Loucy (cell line): ENCODE data around the gene TRAPPC1.

Experiments used
- H2AFZ ChIP-seq: fragments of 200-600 bp; sonication (generic); 2 replicates; pipeline ENCODE4 v1.6.0; 2016; ENCODE audit warnings: antibody characterized with exemption, mild to moderate bottlenecking, low read length, moderate library complexity
- H3F3A ChIP-seq: fragments of 200-600 bp; 2 replicates; pipeline ENCODE4 v1.6.0; 2016; ENCODE audit warnings: antibody characterized with exemption, low read depth, mild to moderate bottlenecking
- H3K27me3 ChIP-seq: fragments of 200-600 bp; sonication (generic); 2 replicates; pipeline ENCODE4 v1.6.1; 2014; ENCODE audit warnings: low read length, mild to moderate bottlenecking; ENCODE audit not compliant: insufficient read depth, poor library complexity, severe bottlenecking
- H3K36me3 ChIP-seq: fragments of 200-600 bp; sonication (generic); 2 replicates; pipeline ENCODE4 v1.6.1; 2016; ENCODE audit warnings: low read length; ENCODE audit not compliant: insufficient read depth
- H3K4me1 ChIP-seq: fragments of 200-600 bp; sonication (generic); 2 replicates; pipeline ENCODE4 v1.5.1; 2014; ENCODE audit warnings: low read length, mild to moderate bottlenecking; ENCODE audit not compliant: insufficient read depth, poor library complexity, severe bottlenecking
- H3K4me2 ChIP-seq: fragments of 200-600 bp; sonication (generic); 2 replicates; pipeline ENCODE4 v1.6.0; 2014; ENCODE audit warnings: antibody characterized with exemption, low read length, low read depth, mild to moderate bottlenecking; ENCODE audit not compliant: poor library complexity, severe bottlenecking
- H3K4me3 ChIP-seq: fragments of 200-600 bp; sonication (generic); 2 replicates; pipeline ENCODE4 v1.5.1; 2014; ENCODE audit warnings: low read length, mild to moderate bottlenecking, mixed read lengths; ENCODE audit not compliant: poor library complexity, severe bottlenecking
- H3K79me2 ChIP-seq: fragments of 200-600 bp; sonication (generic); 2 replicates; pipeline ENCODE4 v1.6.1; 2014; ENCODE audit warnings: low read length; ENCODE audit not compliant: insufficient read depth
- H3K9ac ChIP-seq: fragments of 200-600 bp; sonication (generic); 2 replicates; pipeline ENCODE4 v1.6.0; 2014; ENCODE audit warnings: mild to moderate bottlenecking, low read depth, low read length, moderate library complexity; ENCODE audit not compliant: poor library complexity, severe bottlenecking
- H3K9me2 ChIP-seq: fragments of 200-600 bp; sonication (generic); replicated peaks from 2 replicates; pipeline ENCODE4 v1.6.1; 2016; ENCODE audit warnings: low read depth, low read length, mixed read lengths
- H3K9me3 ChIP-seq: fragments of 200-600 bp; sonication (generic); 2 replicates; pipeline ENCODE4 v1.6.1; 2014; ENCODE audit warnings: mild to moderate bottlenecking, antibody characterized with exemption, low read length, low read depth; ENCODE audit not compliant: insufficient read depth
- H4K20me1 ChIP-seq: fragments of 200-600 bp; sonication (generic); 2 replicates; pipeline ENCODE4 v1.6.0; 2014; ENCODE audit warnings: antibody characterized with exemption, low read length, mild to moderate bottlenecking; ENCODE audit not compliant: insufficient read depth, poor library complexity, severe bottlenecking
- EZH2phosphoT487 ChIP-seq: fragments of 200-600 bp; IDR thresholded peaks from 2 replicates; pipeline ENCODE4 v1.6.1; 2018; ENCODE audit warnings: antibody characterized with exemption, mild to moderate bottlenecking, moderate library complexity, borderline replicate concordance
- TF ChIP-seq, protein P1 (sequence below): fragments of 200-600 bp; sonication (generic); conservative IDR thresholded peaks from 2 replicates; pipeline ENCODE4 v1.5.1; 2014; ENCODE audit warnings: mild to moderate bottlenecking, antibody characterized with exemption, low read length

The TRAPPC1 gene

GRCh38 chr17:7969433-7969832 lies 37.7 kb upstream of the TRAPPC1 start:
- no peaks in the 10 kb centered on the region for H3F3A ChIP-seq
- H4K20me1 ChIP-seq, result no peaks in the 10 kb centered on the region
- H3K4me3 ChIP-seq, result no peak overlapping the region
- H3K9ac ChIP-seq, result no peak overlapping the region
- TF ChIP-seq EZH2phosphoT487, result no peak
- TF ChIP-seq, protein P1, sequence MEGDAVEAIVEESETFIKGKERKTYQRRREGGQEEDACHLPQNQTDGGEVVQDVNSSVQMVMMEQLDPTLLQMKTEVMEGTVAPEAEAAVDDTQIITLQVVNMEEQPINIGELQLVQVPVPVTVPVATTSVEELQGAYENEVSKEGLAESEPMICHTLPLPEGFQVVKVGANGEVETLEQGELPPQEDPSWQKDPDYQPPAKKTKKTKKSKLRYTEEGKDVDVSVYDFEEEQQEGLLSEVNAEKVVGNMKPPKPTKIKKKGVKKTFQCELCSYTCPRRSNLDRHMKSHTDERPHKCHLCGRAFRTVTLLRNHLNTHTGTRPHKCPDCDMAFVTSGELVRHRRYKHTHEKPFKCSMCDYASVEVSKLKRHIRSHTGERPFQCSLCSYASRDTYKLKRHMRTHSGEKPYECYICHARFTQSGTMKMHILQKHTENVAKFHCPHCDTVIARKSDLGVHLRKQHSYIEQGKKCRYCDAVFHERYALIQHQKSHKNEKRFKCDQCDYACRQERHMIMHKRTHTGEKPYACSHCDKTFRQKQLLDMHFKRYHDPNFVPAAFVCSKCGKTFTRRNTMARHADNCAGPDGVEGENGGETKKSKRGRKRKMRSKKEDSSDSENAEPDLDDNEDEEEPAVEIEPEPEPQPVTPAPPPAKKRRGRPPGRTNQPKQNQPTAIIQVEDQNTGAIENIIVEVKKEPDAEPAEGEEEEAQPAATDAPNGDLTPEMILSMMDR, result no peak
- H3K27me3 ChIP-seq, result no peaks in the 10 kb centered on the region
- peaks cover 2% of the 10 kb centered on the region; the same call in 1 of the 2 replicates for H3K9me3 ChIP-seq
- H3K4me2 ChIP-seq, result no peak overlapping the region
- H3K79me2 ChIP-seq, result no peaks in the 10 kb centered on the region
- H3K36me3 ChIP-seq, result no peaks in the 10 kb centered on the region
- no peak overlapping the region for H2AFZ ChIP-seq
- no peaks in the 10 kb centered on the region for H3K4me1 ChIP-seq
- H3K9me2 ChIP-seq, result no peaks in the 10 kb centered on the region

- no peaks in the 10 kb centered on the region for H3K36me3 ChIP-seq
- no peak for TF ChIP-seq EZH2phosphoT487
- TF ChIP-seq, protein P1, result no peak
These were observed 36.0 kb upstream of the TRAPPC1 start for GRCh38 chr17:7967751-7968150.

GRCh38 chr17:7961421-7961820 lies 29.7 kb upstream of the TRAPPC1 start:
- Histone ChIP-seq H3K27me3 (no peaks in the 10 kb centered on the region), H3K9ac (no peak overlapping the region), H3K79me2 (no peaks in the 10 kb centered on the region), H3K9me2 (no peaks in the 10 kb centered on the region), H3F3A (no peaks in the 10 kb centered on the region), H3K4me1 (no peaks in the 10 kb centered on the region), H4K20me1 (no peaks in the 10 kb centered on the region), H3K9me3 (no peaks in the 10 kb centered on the region), H2AFZ (no peak overlapping the region), H3K36me3 (no peaks in the 10 kb centered on the region), H3K4me3 (no peak overlapping the region), H3K4me2 (no peak overlapping the region)
- no peak for TF ChIP-seq EZH2phosphoT487
- TF ChIP-seq, protein P1, result no peak

More at GRCh38 chr17:7967751-7968150, 36.0 kb upstream of the TRAPPC1 start:
- H3K4me1 ChIP-seq, result no peaks in the 10 kb centered on the region
- no peaks in the 10 kb centered on the region for H3K79me2 ChIP-seq
- no peaks in the 10 kb centered on the region for H3K9me3 ChIP-seq
- no peak overlapping the region for H3K4me2 ChIP-seq
- H2AFZ ChIP-seq, result no peak overlapping the region
- H3K9me2 ChIP-seq, result no peaks in the 10 kb centered on the region
- no peaks in the 10 kb centered on the region for H4K20me1 ChIP-seq
- no peaks in the 10 kb centered on the region for H3F3A ChIP-seq
- H3K9ac ChIP-seq, result no peak overlapping the region
- no peaks in the 10 kb centered on the region for H3K27me3 ChIP-seq
- H3K4me3 ChIP-seq, result no peak overlapping the region
